Calu3 (cell line): ENCODE measurements around the gene PIGR. TPM values are rescaled to one million over a fixed set of nuclear protein-coding genes. Genes with fewer than 3 reads are reported as not detected.

ENCODE experiments used
- Bru-seq: library from RNA; stranded (reverse); fragments of 400-500 nt; gene quantifications from one replicate; lab custom pipeline; 2021; lab: Mats Ljungman, UMichigan
- BruChase-seq, 2 experiments: library from RNA; stranded (reverse); fragments of 400-500 nt; gene quantifications; one replicate each; lab custom pipeline; 2021; lab: Mats Ljungman, UMichigan
- BruUV-seq: library from RNA; stranded (reverse); fragments of 400-500 nt; replicated peaks from 2 replicates; lab custom pipeline; 2021; lab: Mats Ljungman, UMichigan
- CTCF ChIA-PET: fragments of 300-600 bp; sonication (Branson Sonifier 250); formaldehyde crosslinking; loops from one replicate; lab custom pipeline; 2022; ENCODE audit warnings: antibody characterized with exemption; lab: Charles Lee
- DNase-seq: peaks from one replicate; pipeline ENCODE4 v3.0.0; 2022
- H3K27ac Mint-ChIP-seq: one replicate; pipeline ENCODE4 v1.8.0; 2022; ENCODE audit warnings: mixed read lengths; ENCODE audit not compliant: unreplicated experiment
- H3K27me3 Mint-ChIP-seq: one replicate; pipeline ENCODE4 v1.8.0; 2022; ENCODE audit warnings: mixed read lengths; ENCODE audit not compliant: unreplicated experiment
- H3K36me3 Mint-ChIP-seq: one replicate; pipeline ENCODE4 v1.8.0; 2022; ENCODE audit warnings: mild to moderate bottlenecking, moderate library complexity, mixed read lengths; ENCODE audit not compliant: insufficient read depth, unreplicated experiment
- H3K4me1 Mint-ChIP-seq: one replicate; pipeline ENCODE4 v1.8.0; 2022; ENCODE audit warnings: mild to moderate bottlenecking, low read depth, mixed read lengths; ENCODE audit not compliant: unreplicated experiment
- H3K4me3 Mint-ChIP-seq: one replicate; pipeline ENCODE4 v1.8.0; 2022; ENCODE audit warnings: mild to moderate bottlenecking, low read depth, moderate library complexity, mixed read lengths; ENCODE audit not compliant: unreplicated experiment
- H3K9me3 Mint-ChIP-seq: one replicate; pipeline ENCODE4 v1.8.0; 2022; ENCODE audit warnings: low read depth, mixed read lengths; ENCODE audit not compliant: unreplicated experiment
- intact Hi-C: fragments of 100-400 bp; cut with micrococcal nuclease; formaldehyde crosslinking; loops from one replicate; pipeline ENCODE4 v1.10.0; 2022; ENCODE audit not compliant: unreplicated experiment
- long read RNA-seq: library from polyadenylated mRNA; stranded (forward); transcript quantifications from one replicate; pipeline ENCODE4 v2.0.0, GENCODE V29; 2022
- total RNA-seq: library from RNA; stranded (reverse); gene quantifications from 2 replicates; pipeline ENCODE4 v1.2.3, GENCODE V29; 2022
- TF ChIP-seq, protein P1 (sequence below): fragments of 200-600 bp; IDR thresholded peaks from one replicate; pipeline ENCODE4 v1.8.0; 2022; ENCODE audit warnings: antibody characterized with exemption; ENCODE audit not compliant: unreplicated experiment

PIGR gene, protein sequence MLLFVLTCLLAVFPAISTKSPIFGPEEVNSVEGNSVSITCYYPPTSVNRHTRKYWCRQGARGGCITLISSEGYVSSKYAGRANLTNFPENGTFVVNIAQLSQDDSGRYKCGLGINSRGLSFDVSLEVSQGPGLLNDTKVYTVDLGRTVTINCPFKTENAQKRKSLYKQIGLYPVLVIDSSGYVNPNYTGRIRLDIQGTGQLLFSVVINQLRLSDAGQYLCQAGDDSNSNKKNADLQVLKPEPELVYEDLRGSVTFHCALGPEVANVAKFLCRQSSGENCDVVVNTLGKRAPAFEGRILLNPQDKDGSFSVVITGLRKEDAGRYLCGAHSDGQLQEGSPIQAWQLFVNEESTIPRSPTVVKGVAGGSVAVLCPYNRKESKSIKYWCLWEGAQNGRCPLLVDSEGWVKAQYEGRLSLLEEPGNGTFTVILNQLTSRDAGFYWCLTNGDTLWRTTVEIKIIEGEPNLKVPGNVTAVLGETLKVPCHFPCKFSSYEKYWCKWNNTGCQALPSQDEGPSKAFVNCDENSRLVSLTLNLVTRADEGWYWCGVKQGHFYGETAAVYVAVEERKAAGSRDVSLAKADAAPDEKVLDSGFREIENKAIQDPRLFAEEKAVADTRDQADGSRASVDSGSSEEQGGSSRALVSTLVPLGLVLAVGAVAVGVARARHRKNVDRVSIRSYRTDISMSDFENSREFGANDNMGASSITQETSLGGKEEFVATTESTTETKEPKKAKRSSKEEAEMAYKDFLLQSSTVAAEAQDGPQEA
- total RNA-seq (250 and 367 TPM in 2 replicates), Bru-seq, nascent RNA (percentile 80 among the genes with signal in this experiment), BruChase-seq, experiment 1, labeled RNA remaining after a 6-hour chase (percentile 97 among the genes with signal in this experiment), BruChase-seq, experiment 2, labeled RNA remaining after a 2-hour chase (percentile 93 among the genes with signal in this experiment)
- long read RNA-seq, full-length matches to known transcripts: 106 of 229 reads
- long read RNA-seq, partial matches to known transcripts: 115 of 229 reads
- long read RNA-seq, other reads (novel, unspliced or antisense): 8 of 229 reads

DNA sequence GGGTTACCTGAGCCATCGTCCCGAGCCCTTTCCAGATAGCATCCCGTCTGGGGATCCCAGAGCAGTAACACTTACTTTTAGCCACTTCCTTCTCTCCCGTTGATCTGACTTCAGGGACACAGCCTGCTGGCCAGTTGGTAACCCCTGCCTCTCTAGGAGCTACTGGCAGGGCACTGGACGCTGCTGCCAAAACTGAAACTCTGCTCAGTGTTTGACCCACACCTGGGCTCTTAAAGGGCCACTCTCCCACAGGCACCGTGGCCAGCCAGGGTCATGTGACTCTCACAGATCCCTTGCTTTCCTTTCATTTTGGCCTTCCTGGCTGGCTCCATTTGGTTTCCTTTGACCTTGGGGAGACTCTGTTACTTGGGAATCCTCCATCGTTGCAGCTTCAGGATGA, at the start of gene PIGR:
Gene PIGR (minus strand): TSS at position 206 of the 400 bp plus-strand sequence. CDS start 5,935 bp downstream, outside the sequence.
- CTCF ChIA-PET: interaction anchor here (1.0 to 1.7 kb wide), 3 partner anchors 8 to 37 kb away, joined by 3 to 4 read pairs (median 4); no protein-coding TSS in a partner anchor
- H3K9me3 Mint-ChIP-seq: no peaks in the 10 kb centered on the region
- BruUV-seq: no TSS peak
- H3K4me3 Mint-ChIP-seq: peak within 1 kb of the TSS; percentile 61
- H3K27ac Mint-ChIP-seq: peak within 1 kb of the TSS; percentile 58
- peaks cover 25% of the 10 kb centered on the region for H3K36me3 Mint-ChIP-seq
- peaks cover 89% of the 10 kb centered on the region for H3K4me1 Mint-ChIP-seq
- DNase-seq: peak; percentile 40
- TF ChIP-seq, protein P1, sequence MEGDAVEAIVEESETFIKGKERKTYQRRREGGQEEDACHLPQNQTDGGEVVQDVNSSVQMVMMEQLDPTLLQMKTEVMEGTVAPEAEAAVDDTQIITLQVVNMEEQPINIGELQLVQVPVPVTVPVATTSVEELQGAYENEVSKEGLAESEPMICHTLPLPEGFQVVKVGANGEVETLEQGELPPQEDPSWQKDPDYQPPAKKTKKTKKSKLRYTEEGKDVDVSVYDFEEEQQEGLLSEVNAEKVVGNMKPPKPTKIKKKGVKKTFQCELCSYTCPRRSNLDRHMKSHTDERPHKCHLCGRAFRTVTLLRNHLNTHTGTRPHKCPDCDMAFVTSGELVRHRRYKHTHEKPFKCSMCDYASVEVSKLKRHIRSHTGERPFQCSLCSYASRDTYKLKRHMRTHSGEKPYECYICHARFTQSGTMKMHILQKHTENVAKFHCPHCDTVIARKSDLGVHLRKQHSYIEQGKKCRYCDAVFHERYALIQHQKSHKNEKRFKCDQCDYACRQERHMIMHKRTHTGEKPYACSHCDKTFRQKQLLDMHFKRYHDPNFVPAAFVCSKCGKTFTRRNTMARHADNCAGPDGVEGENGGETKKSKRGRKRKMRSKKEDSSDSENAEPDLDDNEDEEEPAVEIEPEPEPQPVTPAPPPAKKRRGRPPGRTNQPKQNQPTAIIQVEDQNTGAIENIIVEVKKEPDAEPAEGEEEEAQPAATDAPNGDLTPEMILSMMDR: no peak
- no peaks in the 10 kb centered on the region for H3K27me3 Mint-ChIP-seq
- intact Hi-C loops: no loop called here

DNA sequence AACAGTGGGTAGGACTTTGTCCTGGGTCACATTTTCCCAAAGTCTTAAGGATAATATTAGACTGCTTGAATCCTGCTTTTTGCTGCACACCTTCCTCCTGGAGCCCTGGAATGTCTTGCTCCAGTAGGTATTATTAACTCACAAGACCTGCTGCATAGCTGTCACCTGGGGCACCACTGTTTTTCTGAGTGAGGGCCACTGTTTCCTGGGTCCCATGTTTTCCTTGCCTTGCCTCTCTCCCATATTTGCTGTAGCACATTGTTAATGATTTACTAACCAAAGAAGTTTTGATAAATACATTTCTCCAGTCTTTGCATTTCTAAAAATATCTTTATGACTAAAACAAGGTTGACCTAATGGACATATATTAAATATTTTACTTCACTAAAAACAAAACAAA, 46.5 kb upstream of the PIGR start:
- peak; percentile 48 for DNase-seq
- no peaks in the 10 kb centered on the region for H3K27me3 Mint-ChIP-seq
- H3K4me1 Mint-ChIP-seq: peaks cover 23% of the 10 kb centered on the region
- H3K36me3 Mint-ChIP-seq: no peaks in the 10 kb centered on the region
- CTCF ChIA-PET: interaction anchor here (1.0 kb wide), 1 partner anchor 29 kb away, joined by 4 read pairs; no protein-coding TSS in a partner anchor
- TF ChIP-seq, protein P1: no peak
- no peaks in the 10 kb centered on the region for H3K9me3 Mint-ChIP-seq
- intact Hi-C loops: no loop called here
- H3K4me3 Mint-ChIP-seq: no peak overlapping the region
- BruUV-seq: no TSS peak
- H3K27ac Mint-ChIP-seq: peak overlapping the region; percentile 31

DNA sequence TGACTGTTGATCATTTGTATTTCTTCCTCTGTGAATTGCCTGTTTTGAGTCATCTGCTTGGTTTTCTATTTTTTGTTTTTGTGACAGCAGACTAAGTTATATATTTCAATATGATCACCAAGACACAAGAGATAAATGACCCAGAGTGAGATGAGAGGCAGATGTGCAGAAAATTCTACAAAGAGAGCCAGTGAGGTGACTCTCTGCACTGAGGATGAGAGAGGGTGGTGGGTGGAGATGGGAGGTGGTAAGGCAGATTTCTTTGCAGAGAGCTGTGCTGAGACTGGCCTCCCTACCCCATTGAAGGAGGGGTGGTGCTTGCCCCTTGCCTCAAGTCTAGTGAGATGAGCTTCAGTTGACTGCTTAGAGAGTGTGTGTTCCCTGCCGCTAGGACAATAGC, 41.6 kb upstream of the PIGR start:
- TF ChIP-seq, protein P1: no peak
- Mint-ChIP-seq H3K27ac (no peak overlapping the region), H3K9me3 (no peaks in the 10 kb centered on the region), H3K4me1 (peaks cover 40% of the 10 kb centered on the region), H3K36me3 (no peaks in the 10 kb centered on the region), H3K4me3 (no peak overlapping the region), H3K27me3 (no peaks in the 10 kb centered on the region)
- no peak for DNase-seq
- no TSS peak for BruUV-seq
- CTCF ChIA-PET: no interaction called here
- intact Hi-C loops: no loop called here

DNA sequence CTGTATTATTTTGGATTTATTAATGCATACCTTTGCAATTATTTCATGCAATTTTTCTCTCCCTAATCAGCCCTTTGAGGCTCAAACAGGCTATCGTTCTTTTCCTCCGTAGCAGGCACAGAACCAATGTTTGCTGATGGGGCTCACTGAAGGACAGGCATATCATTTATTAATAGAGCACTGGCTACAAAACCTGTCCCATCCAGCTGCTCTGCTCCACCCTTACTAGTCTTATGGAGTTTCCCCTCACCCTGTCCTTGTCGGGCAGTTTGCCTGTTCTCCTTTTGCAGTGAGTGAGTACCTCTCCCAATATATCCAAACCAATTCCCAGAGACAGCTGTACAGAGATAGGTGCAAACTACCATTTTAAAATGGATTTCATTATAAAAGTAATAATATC, 40.6 kb upstream of the PIGR start:
- intact Hi-C loops: no loop called here
- H3K4me3 Mint-ChIP-seq: no peak overlapping the region
- no peaks in the 10 kb centered on the region for H3K27me3 Mint-ChIP-seq
- no TSS peak for BruUV-seq
- DNase-seq: no peak
- H3K4me1 Mint-ChIP-seq: peaks cover 32% of the 10 kb centered on the region
- CTCF ChIA-PET: interaction anchor here (0.9 to 1.5 kb wide), 2 partner anchors 74 to 252 kb away, joined by 3 read pairs; no protein-coding TSS in a partner anchor
- H3K27ac Mint-ChIP-seq: no peak overlapping the region
- TF ChIP-seq, protein P1: no peak
- no peaks in the 10 kb centered on the region for H3K36me3 Mint-ChIP-seq
- no peaks in the 10 kb centered on the region for H3K9me3 Mint-ChIP-seq
